BLaER1 treated with 17β-estradiol and CSF1 and Interleukin-3, amounts not matched to agents 10 nM and 100 nM (cell line): Measurements from ENCODE around the gene FCN2.
A peak's percentile ranks its signal among the peaks of the same experiment; 100 is the strongest.

Source experiments
- H3K27ac ChIP-seq, 11 experiments: shearing (Covaris generic); formaldehyde crosslinking; 2 replicates each; pipeline ENCODE4 v1.8.1; 2022
- H3K27me3 ChIP-seq, 11 experiments: shearing (Covaris generic); formaldehyde crosslinking; 2 replicates each; pipeline ENCODE4 v1.8.1; 2022
- H3K36me3 ChIP-seq, 11 experiments: shearing (Covaris generic); formaldehyde crosslinking; 2 replicates each; pipeline ENCODE4 v1.8.1; 2022
- H3K4me1 ChIP-seq, 10 experiments: shearing (Covaris generic); formaldehyde crosslinking; 2 replicates each; pipeline ENCODE4 v1.8.1; 2022
- H3K4me2 ChIP-seq, 11 experiments: shearing (Covaris generic); formaldehyde crosslinking; 2 replicates each; pipeline ENCODE4 v1.8.1; 2022
- H3K4me3 ChIP-seq, 10 experiments: shearing (Covaris generic); formaldehyde crosslinking; 2 replicates each; pipeline ENCODE4 v1.8.1; 2022
- H3K9ac ChIP-seq, 11 experiments: shearing (Covaris generic); formaldehyde crosslinking; 2 replicates each; pipeline ENCODE4 v1.8.1; 2022
- H3K9me3 ChIP-seq, 11 experiments: shearing (Covaris generic); formaldehyde crosslinking; replicated peaks in 1 of 11; 2 replicates each; pipeline ENCODE4 v1.8.1; 2022
- H4K20me1 ChIP-seq, 11 experiments: shearing (Covaris generic); formaldehyde crosslinking; 2 replicates each; pipeline ENCODE4 v1.8.1; 2022
- Cebpa-rat ChIP-seq, 11 experiments: shearing (Covaris generic); IDR thresholded peaks; 2 replicates each; pipeline ENCODE4 v1.8.1; 2022

Gene FCN2

GRCh38 chr9:134897584-134898170, 17.1 kb downstream of the FCN2 start:
- no peak for TF ChIP-seq Cebpa-rat (IDR thresholded peaks at IDR 0.05)
- H3K9me3 ChIP-seq = peaks cover 30 to 46% (median 37%) of the 10 kb centered on the region in 11 experiments
- no peak overlapping the region for H3K4me3 ChIP-seq
- peaks cover 11 to 30% (median 16%) of the 10 kb centered on the region in 10 experiments; a peak in 19 of 20 replicates for H3K4me1 ChIP-seq
- peaks cover 0 to 26% (median 0%) of the 10 kb centered on the region in 11 experiments; a peak in 3 of 22 replicates for H3K27me3 ChIP-seq
- H3K4me2 ChIP-seq = peak overlapping the region in 1 of 11 experiments; percentile 1; a peak in 1 of 22 replicates
- no peak overlapping the region for H3K27ac ChIP-seq
- no peaks in the 10 kb centered on the region for H3K36me3 ChIP-seq
- no peaks in the 10 kb centered on the region for H4K20me1 ChIP-seq
- no peak overlapping the region for H3K9ac ChIP-seq

- peaks cover 11 to 34% (median 19%) of the 10 kb centered on the region in 10 experiments; a peak in 19 of 20 replicates for H3K4me1 ChIP-seq
- peaks cover 30 to 43% (median 37%) of the 10 kb centered on the region in 11 experiments for H3K9me3 ChIP-seq
- no peaks in the 10 kb centered on the region for H3K36me3 ChIP-seq
- no peak overlapping the region for H3K4me2 ChIP-seq
- H3K9ac ChIP-seq = no peak overlapping the region
- TF ChIP-seq Cebpa-rat (IDR thresholded peaks at IDR 0.05) = no peak
- H3K27ac ChIP-seq = no peak overlapping the region
- no peaks in the 10 kb centered on the region for H4K20me1 ChIP-seq
- H3K27me3 ChIP-seq = peaks cover 0 to 25% (median 0%) of the 10 kb centered on the region in 11 experiments; a peak in 3 of 22 replicates
- H3K4me3 ChIP-seq = no peak overlapping the region
Measured at GRCh38 chr9:134898319-134898718, 17.7 kb downstream of the FCN2 start.

- Histone ChIP-seq H4K20me1 (no peaks in the 10 kb centered on the region), H3K9me3 (peaks cover 26 to 38% (median 32%) of the 10 kb centered on the region in 11 experiments), H3K27ac (no peak overlapping the region), H3K4me2 (no peak overlapping the region), H3K36me3 (no peaks in the 10 kb centered on the region), H3K27me3 (peaks cover 0 to 25% (median 0%) of the 10 kb centered on the region in 11 experiments; a peak in 3 of 22 replicates), H3K4me1 (peaks cover 11 to 40% (median 20%) of the 10 kb centered on the region in 10 experiments; a peak in 19 of 20 replicates), H3K9ac (no peak overlapping the region), H3K4me3 (no peak overlapping the region)
- TF ChIP-seq Cebpa-rat (IDR thresholded peaks at IDR 0.05) = no peak
Measured at GRCh38 chr9:134899168-134899567, 18.6 kb downstream of the FCN2 start.

GRCh38 chr9:134899818-134900217, 19.2 kb downstream of the FCN2 start:
- H3K27ac ChIP-seq = no peak overlapping the region
- H3K9me3 ChIP-seq = peaks cover 19 to 31% (median 25%) of the 10 kb centered on the region in 11 experiments
- H3K9ac ChIP-seq = no peak overlapping the region
- H4K20me1 ChIP-seq = no peaks in the 10 kb centered on the region
- no peak for TF ChIP-seq Cebpa-rat (IDR thresholded peaks at IDR 0.05)
- no peak overlapping the region for H3K4me3 ChIP-seq
- no peaks in the 10 kb centered on the region for H3K36me3 ChIP-seq
- no peak overlapping the region for H3K4me2 ChIP-seq
- H3K4me1 ChIP-seq = peaks cover 11 to 40% (median 20%) of the 10 kb centered on the region in 10 experiments; a peak in 19 of 20 replicates
- H3K27me3 ChIP-seq = peaks cover 0 to 18% (median 0%) of the 10 kb centered on the region in 11 experiments; a peak in 2 of 22 replicates

GRCh38 chr9:134902936-134903335, 22.3 kb downstream of the FCN2 start:
- no peak for TF ChIP-seq Cebpa-rat (IDR thresholded peaks at IDR 0.05)
- H3K27me3 ChIP-seq = peaks cover 0 to 17% (median 0%) of the 10 kb centered on the region in 11 experiments; a peak in 3 of 22 replicates

GRCh38 chr9:134908524-134909309, 28.1 kb downstream of the FCN2 start:
- H3K4me3 ChIP-seq = no peak overlapping the region
- no peak overlapping the region for H3K4me2 ChIP-seq
- peaks cover 0 to 43% (median under 1%) of the 10 kb centered on the region in 11 experiments; a peak in 8 of 22 replicates for H3K36me3 ChIP-seq
- no peak for TF ChIP-seq Cebpa-rat (IDR thresholded peaks at IDR 0.05)
- no peaks in the 10 kb centered on the region for H3K9me3 ChIP-seq
- H3K4me1 ChIP-seq = peaks cover 0 to 31% (median 14%) of the 10 kb centered on the region in 10 experiments; a peak in 12 of 20 replicates
- peaks cover 0 to 32% (median 0%) of the 10 kb centered on the region in 11 experiments; a peak in 5 of 22 replicates for H4K20me1 ChIP-seq
- peaks cover 0 to 57% (median 0%) of the 10 kb centered on the region in 11 experiments; a peak in 4 of 22 replicates for H3K27me3 ChIP-seq
- H3K9ac ChIP-seq = no peak overlapping the region
- no peak overlapping the region for H3K27ac ChIP-seq

More at GRCh38 chr9:134902936-134903335, 22.3 kb downstream of the FCN2 start:
- no peak overlapping the region for H3K9ac ChIP-seq
- peak overlapping the region in 3 of 11 experiments; percentile 5 to 31 (median 7); a peak in 7 of 22 replicates for H3K4me2 ChIP-seq
- no peak overlapping the region for H3K4me3 ChIP-seq
- H3K9me3 ChIP-seq = peaks cover 17 to 27% (median 22%) of the 10 kb centered on the region in 11 experiments
- H3K4me1 ChIP-seq = peaks cover 0 to 12% (median 9%) of the 10 kb centered on the region in 10 experiments; a peak in 9 of 20 replicates
- H3K27ac ChIP-seq = peak overlapping the region in 1 of 11 experiments; percentile 17; a peak in 1 of 22 replicates
- H3K36me3 ChIP-seq = no peaks in the 10 kb centered on the region
- no peaks in the 10 kb centered on the region for H4K20me1 ChIP-seq

GRCh38 chr9:134909511-134910481, 29.2 kb downstream of the FCN2 start:
- Histone ChIP-seq H3K27me3 (peaks cover 0 to 67% (median 0%) of the 10 kb centered on the region in 11 experiments; a peak in 4 of 22 replicates), H3K4me1 (peaks cover 1 to 42% (median 15%) of the 10 kb centered on the region in 10 experiments; a peak in 14 of 20 replicates), H3K36me3 (peaks cover 0 to 54% (median 3%) of the 10 kb centered on the region in 11 experiments; a peak in 9 of 22 replicates), H3K4me2 (peak overlapping the region in 5 of 11 experiments; percentile 3 to 32 (median 13); a peak in 5 of 22 replicates), H4K20me1 (peaks cover 0 to 43% (median 0%) of the 10 kb centered on the region in 11 experiments; a peak in 5 of 22 replicates), H3K9me3 (no peaks in the 10 kb centered on the region), H3K9ac (no peak overlapping the region), H3K4me3 (no peak overlapping the region), H3K27ac (no peak overlapping the region)
- no peak for TF ChIP-seq Cebpa-rat (IDR thresholded peaks at IDR 0.05)
